COR-L47 (cell line): ENCODE data around the gene MOB1B.
"Not testable (repeated sequence)": the region's sequence is repeated elsewhere in the genome, so short reads cannot be mapped to it uniquely, and the experiment has no call there.

Experiments used
- DNase-seq: peaks from one replicate; lab custom pipeline; 2025; lab: John Stamatoyannopoulos, UW

The MOB1B gene

DNA sequence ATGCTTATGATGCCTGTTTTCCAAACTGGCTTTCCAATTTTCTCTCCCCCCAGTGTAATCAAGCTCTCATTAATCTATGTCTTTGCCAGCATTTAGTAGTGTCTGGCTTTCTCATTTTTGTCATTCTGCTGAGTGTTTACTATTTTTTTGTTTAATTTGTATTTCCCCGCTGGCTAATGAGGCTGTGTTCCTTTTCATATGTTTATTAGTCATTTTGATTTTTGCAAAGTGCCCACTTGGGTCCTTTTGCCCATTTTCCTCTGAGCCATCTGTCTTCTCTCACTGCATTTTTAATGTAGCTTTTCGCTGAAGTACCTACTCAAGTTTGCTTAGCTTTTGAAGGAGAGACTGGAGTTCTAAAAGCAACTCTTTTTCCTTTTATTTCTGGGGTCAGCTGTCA is 106.0 kb downstream of the MOB1B start:
- no peak for DNase-seq

DNA sequence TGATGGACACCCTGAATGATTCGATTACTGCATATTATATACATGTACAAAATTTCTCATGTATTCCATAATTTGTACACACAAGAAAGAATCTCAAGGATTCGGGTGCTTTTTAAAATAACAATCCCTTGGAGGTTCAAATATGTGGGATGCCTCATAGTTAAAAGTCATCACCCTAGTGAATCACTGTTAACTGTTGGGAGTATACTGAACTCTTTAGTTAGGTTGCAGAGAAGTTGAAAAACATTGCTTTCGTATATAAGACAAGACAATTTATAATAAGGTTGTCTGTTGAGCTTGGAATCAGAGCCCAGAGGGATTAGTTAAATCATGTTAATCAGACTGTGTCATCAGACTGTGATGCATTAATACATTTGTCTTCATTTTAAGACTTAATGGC is 106.9 kb downstream of the MOB1B start:
- no peak for DNase-seq

DNA sequence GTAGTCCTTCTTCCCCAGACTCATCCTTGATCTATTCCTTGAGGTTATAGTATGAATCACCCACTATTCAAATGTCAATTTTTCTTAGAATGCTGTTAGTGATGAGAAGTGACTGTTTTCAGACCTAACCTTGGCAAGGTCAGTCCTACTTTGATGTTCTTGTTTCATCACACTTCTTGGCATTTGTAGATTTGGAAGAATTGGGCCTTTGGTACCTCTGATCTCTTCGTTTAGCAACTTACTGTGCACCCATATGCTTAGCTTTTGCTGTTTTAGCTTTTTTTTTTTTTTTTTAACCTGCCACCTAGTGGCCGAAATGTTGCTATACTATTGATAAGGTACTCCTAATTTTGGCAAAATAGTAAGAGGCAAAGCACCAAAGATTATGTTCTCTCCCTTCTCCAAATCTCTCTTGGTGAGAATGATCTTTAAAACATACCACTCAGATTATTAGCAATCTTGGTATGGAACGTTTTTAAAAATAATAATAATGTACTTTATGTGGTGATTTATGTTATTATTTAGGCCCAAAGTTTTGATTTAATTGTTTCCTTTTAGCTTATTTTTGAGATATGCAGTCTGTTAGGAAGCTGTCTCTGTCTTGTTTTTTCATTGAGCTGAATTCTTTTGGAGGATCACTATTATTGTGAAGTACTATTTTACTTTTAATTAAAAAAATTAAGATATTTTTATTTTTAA is 107.9 kb downstream of the MOB1B start:
- peak; percentile 43 for DNase-seq

DNA sequence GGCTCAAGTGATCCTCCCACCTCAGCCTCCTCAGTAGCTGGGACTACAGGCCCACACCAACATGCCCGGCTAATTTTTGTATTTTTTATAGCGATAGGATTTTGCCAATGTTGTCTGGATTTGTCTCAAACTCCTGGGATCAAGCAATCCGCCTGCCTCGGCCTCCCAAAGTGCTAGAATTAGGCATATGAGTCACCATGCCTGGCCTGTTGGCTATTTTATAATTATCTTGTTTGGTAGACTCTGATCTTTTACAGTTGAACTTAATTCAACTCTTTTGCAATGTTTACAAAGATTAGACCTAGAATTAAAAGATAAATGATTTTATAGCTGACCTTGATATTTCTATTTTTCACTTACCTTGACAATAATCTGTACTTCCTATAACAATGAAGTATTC is 109.3 kb downstream of the MOB1B start:
- no peak for DNase-seq

DNA sequence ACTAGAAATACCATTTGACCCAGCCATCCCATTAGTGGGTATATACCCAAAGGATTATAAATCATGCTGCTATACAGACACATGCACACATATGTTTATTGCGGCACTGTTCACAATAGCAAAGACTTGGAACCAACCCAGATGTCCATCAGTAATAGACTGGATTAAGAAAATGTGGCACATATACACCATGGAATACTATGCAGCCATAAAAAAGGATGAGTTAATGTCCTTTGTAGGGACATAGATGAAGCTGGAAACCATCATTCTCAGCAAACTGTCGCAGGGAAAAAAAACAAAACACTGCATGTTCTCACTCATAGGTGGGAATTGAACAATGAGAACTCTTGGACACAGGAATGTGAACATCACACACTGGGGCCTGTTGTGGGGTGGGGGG is 115.2 kb downstream of the MOB1B start:
- not testable (repeated sequence) for DNase-seq

DNA sequence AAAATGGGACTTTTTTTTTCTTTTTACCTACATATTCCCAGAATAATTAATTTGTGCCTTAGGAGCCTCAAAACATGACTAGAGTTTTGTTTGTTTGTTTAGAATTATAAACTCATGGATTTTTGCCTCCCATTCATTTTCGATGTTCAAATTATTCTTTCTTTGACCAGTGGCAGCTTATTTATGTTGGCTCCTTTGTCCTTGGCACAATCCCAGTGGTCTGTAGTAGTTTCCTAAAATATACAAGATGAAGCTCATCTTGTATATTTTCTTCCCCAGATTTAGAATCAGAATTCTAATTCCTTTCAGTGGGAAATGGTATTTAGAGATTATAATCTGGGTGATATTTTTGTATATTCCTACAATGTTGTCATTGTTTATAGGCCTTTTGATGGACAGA is 118.4 kb downstream of the MOB1B start:
- DNase-seq, result no peak

DNA sequence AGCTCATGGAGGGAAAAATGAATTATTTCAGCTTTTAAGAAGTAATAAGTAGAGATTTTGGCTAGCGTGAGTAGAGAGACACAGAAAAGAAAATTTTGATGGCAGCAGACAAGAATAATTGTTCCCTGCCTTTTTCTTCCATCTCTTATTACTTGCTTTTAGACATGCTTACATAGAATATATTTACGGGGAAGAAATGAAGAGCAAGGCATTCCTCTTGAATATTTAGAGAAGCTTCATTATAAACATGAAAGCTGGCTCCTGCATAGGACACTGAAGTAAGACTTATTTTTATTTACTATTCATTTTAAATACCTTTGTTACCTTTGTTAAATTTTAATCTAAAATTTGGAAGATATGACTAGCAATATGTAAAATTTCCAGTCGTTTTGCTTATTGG is 123.5 kb downstream of the MOB1B start:
- no peak for DNase-seq

DNA sequence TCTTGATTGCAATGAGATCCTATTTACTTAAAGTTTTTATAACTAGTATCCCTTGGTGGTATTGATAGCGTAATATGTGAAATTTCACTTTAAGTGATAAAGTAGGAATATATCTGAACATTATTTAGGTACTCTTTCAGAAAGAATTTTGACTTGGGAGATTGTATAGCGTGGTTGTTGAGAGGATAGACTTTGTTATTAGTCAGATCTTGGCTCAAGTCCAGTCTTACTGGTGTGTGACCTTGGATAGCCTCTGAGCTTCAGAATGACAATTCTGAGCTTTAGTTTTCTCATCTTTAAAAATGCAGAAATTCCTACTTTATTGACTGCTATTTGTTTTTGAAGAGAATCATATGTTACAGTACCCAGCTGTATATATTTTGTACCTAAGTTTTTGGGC is 123.9 kb downstream of the MOB1B start:
- no peak for DNase-seq

DNA sequence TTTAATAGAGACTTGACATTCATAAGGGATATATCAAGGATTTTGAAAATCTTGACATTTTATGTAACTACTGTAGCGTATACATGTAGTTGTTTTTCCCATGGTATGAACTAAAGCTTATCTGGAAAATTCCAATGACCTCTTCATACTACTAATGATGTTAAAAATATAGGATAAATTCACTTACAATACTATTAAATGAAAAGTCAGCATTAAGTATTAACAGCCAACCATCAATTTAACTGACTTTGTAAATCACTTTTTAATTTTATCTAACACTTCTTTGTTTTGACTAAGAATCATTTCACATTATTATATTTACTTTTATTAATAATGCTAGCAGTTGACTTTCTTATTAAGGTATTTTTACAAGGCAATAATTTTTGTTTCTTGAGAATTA is 125.4 kb downstream of the MOB1B start:
- DNase-seq, result no peak

DNA sequence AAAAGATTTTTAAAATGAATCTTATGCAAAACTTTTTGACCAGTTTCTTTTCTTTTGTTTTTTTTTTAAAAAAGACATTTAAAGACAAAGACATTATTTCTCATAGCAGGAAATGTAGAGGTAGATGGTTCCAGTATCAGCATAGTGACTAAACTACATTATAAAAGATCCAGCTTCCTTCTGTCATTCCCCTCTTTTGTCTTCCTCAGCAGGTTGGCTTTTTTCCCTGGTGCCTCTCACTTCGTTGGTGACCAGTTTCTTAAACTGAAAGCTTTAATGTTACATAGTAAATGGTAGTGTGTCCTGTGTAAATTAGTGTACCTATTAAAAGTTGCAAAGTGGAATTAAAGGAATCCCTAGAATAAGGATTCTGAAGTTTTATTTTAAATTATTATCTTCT is 127.3 kb downstream of the MOB1B start:
- DNase-seq, result no peak

DNA sequence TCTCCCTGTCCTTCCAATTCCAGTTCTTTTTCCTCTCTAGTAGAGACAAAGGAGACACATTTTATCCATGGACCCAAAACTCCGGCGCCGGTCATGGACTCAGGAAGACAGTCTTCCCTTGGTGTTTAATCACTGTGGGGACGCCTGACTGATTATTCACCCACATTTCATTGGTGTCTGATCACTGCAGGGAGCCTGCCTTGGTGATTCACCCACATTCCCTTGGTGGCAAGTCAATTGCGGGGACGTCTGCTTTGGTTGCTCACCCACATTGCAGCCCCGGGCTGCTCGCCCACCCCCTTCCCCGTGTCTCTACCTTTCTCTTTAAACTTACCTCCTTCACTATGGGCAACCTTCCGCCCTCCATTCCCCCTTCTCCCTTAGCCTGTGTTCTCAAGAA is 129.9 kb downstream of the MOB1B start:
- DNase-seq, result not testable (repeated sequence)
